ENCODE results near the gene TAP1.
"Not testable (repeated sequence)": the region's sequence is repeated elsewhere in the genome, so short reads cannot be mapped to it uniquely, and the experiment has no call there.

TAP1 gene, protein sequence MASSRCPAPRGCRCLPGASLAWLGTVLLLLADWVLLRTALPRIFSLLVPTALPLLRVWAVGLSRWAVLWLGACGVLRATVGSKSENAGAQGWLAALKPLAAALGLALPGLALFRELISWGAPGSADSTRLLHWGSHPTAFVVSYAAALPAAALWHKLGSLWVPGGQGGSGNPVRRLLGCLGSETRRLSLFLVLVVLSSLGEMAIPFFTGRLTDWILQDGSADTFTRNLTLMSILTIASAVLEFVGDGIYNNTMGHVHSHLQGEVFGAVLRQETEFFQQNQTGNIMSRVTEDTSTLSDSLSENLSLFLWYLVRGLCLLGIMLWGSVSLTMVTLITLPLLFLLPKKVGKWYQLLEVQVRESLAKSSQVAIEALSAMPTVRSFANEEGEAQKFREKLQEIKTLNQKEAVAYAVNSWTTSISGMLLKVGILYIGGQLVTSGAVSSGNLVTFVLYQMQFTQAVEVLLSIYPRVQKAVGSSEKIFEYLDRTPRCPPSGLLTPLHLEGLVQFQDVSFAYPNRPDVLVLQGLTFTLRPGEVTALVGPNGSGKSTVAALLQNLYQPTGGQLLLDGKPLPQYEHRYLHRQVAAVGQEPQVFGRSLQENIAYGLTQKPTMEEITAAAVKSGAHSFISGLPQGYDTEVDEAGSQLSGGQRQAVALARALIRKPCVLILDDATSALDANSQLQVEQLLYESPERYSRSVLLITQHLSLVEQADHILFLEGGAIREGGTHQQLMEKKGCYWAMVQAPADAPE

DNA sequence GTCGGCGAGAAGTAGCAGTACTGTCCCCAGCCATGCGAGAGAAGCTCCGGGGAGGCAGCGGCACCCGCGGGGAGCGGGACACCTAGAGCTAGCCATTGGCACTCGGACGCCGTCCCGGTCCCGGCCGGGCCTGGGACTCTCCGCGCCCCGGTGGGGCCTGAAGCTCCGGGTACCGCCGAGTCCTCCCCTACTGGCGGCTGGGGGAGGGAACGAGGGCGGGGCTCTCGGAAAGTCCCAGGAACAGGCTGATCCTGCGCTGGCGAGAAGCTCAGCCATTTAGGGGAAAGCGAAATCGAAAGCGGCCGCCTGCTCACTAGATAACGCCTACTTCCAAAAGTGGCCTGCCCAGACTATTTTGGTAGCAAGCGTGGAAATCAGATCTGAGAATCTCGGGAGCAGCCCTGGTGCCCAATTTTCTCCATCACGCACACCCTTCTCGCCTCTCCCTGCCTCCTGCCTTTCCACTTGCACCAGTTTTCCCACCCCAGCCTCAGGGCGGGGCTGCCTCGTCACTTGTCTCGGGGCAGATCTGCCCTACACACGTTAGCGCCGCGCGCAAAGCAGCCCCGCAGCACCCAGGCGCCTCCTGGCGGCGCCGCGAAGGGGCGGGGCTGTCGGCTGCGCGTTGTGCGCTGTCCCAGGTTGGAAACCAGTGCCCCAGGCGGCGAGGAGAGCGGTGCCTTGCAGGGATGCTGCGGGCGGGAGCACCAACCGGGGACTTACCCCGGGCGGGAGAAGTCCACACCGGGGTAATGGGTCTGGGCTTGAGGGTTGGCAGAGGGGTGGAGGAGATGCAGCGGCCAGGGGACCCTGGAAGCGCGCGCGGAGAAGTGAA, at the start of gene TAP1, which contains the start of gene PSMB9:
TSS of gene TAP1 (minus strand) at position 164 of the 835 bp plus-strand sequence. CDS start at position 96, 68 bp downstream.
TSS of gene PSMB9 (plus strand) at position 652 of the 835 bp plus-strand sequence. CDS start at position 690, 38 bp downstream.
- peak; percentile 95 for DNase-seq

DNA sequence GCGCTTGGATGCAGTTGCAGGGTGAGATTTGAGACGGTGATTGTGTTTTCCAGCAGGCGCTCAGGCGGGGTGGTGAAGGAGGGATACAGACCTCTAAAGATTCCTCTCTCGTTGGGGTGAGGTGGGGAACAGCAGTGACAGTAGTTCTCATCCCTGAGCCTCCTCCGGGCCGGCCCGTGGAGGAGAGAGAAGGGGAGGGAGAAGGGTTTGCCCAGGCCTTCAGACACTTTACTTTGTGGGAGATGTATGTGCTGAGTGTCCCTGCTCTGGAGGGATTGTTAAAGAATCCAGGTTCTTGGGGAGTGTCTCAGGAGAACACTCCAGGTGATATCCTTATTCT, 41.5 kb upstream of the TAP1 start:
- no peak for DNase-seq

DNA sequence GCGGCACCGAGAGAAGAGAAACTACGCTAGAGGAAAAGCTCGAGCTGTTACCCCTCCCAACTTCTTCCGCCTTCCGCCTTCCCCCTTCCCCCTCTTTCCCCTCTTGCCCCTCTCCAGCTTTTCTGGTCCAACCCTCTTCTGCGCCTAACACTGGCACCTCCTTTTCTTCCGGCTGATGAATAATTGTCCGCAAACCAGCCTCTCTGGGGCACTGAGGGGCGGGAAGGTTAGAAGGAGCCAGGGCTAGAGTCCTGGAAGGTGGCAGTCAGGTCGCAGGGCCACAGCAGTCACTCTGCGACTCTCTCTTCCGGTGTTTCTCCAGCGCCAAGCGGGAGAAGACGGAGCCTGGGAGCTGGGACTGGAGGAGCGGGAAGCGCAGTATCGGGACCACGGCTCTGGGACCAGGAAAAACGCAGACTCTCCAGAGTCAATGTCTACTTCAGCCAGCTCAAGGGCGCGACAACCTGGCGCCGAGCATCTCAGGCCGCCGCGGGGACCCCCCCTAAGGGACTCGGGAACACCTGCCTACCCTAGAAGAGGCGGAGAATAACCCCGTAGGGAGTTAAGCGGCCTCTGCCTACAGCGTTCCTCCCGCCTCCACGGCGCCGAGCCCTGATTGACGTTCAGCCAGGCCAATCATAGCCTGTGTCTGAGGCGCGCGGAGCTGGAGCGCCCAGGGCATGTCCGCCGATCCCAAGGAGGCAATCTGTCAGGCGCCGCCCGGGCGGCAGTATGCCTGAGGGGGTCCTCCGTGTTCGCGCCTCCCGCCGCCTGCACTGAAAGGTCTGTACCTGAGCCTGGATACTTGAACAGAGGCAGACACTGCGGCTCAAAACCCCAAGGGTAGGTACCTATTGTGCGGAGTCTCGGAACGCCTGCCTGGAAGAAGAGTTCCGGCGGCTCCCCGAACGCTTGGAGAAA, 40.8 kb upstream of the TAP1 start:
- DNase-seq, result peak; percentile 100

DNA sequence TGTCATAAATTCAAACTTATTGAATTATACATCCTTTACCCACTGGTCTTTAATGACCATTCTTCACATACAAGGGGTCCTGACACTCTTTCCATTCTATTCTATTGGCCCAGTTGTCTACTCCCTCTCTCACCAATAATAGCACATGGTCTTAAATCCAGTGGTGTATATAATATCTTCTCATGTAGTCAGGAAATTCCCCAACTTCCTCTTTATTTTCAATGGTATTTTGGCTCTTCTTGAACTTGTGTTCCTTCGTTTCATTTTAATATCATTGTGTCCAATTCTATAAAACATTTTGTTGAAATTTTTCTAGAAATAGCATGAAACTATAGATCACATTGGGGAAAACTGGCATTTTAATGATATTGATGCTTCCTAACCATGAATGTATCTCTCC, 37.3 kb upstream of the TAP1 start:
- no peak for DNase-seq

DNA sequence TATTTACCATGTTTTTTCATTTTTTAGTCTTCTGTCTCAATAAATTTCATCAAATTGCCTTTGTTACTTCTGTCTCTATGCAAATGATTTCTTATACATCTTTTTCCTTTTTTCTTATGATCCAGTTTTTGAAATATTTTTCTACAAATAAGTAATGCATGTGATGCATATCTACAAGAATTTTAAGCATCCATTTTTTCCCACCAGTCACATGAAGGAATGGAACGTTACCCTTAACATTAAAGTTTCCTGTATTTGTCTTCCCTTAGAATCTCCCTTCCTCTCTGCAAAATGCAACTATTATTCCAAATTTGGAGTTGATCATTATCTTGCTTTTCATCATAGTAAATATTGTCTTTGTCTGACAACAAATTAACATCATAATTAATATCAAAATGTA, 36.0 kb upstream of the TAP1 start:
- DNase-seq, result no peak

DNA sequence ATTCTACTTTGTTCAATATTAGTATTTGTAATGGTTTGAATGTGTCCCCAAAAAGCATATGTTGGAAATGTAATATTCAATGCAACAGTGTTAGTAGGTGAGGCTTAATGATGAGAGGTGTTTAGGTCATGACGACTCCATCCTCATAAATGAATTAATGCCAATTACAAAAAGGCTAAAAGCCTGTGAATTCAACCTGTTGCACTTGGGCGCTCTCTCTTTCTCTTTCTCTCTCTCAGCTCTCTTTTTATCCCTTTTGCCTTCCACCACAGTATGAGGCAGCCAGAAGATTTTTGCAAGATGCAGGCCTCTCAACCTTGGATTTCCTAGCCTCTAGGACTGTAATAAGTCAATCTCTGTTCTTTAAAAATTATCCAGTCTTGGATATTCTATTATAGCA, 35.1 kb upstream of the TAP1 start:
- no peak for DNase-seq

DNA sequence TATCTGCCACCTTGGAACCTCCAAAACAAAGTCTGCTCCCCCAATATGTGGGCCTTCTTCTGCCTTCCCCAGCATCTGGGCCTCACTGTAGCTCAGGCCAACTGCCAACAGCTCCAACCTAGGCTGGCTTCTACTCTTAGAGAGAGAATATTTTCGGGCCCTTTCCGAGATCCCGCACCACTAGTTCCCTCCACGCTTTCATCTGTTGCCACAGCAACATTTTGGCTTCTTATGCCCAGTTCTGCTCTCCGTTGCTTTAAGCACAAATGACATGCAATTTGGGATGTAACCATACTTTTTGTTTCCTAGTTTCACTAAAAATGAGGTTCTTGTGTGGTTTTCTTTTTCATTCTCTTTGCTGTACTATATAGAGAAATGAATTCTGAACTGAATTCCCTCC, 34.1 kb upstream of the TAP1 start:
- DNase-seq, result no peak

DNA sequence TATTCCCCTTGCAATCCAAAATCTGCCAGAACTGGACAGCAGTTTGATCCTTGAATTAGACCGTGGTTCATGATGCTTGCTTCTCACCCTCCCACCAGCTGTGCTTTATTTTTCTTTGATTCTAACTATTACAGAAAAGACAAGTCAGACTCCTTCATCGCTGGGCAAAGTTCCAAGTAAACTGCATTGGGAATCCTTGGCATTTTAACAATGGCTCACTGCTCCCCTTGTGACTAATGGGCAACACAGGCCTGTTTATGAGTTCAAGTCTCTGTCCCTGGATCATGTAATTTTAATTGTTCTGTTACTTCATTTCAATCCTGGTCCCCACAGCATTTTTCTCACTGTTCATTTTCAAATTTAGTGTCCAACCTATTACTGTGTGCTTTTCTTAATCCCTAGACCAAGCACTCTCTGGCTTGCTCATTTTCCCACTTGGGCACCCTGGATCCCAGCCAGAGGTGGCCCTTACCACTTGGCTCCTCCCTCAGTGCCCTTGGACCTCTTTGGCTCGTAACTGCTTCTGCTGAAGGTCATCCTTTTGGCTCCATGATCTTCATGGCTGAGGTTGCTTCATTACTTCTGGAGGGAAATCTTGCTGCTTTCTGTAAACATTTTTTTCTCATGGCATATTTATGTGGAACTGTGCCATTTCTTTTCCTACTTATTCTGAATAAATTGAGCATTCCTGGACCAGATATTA, 33.3 kb upstream of the TAP1 start:
- DNase-seq, result no peak

DNA sequence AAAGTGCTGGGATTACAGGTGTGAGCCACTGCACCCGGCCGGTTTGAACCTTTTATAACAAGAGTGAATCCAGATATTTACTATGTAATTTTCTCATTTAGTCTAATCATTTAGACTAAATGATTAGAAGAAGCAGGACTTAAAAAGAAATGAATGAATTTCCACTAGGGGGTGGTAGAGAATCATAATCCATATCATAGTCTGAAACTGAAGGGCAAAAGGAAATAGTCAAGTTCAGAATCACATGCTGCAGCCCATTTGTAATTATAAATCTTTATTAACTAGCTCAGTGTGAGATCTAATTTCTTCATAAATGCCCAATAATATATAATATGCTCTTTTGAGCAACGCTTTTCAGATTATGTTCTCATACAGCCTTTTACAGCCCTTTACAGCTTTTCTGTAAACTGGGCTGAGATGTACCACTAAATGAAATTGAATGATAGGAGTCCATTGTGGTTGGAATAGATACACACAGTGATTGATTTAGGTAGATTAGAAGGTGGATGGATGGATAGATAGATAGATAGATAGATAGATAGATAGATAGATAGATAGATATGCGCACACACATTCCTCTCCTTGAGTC, 32.3 kb upstream of the TAP1 start:
- DNase-seq, result peak; percentile 42

DNA sequence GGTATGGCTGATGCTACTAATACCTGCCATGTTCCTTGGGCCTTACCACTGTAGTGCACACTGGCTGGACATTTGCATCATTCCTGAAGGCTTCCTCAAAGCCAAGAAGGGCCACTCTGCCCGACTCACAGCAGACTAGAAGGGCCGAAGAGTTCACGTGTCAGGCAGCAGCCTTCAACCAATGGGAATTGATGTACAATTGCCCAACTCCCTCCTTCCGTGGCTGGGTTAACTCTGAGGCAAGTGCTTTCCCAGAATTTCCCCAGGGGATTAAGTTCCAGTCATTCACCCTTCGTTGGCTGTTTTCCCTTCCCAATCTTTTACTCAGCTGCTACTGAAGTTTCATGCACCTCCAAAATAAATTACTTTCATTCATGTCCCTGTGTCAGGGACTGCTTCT, 30.3 kb upstream of the TAP1 start:
- no peak for DNase-seq

DNA sequence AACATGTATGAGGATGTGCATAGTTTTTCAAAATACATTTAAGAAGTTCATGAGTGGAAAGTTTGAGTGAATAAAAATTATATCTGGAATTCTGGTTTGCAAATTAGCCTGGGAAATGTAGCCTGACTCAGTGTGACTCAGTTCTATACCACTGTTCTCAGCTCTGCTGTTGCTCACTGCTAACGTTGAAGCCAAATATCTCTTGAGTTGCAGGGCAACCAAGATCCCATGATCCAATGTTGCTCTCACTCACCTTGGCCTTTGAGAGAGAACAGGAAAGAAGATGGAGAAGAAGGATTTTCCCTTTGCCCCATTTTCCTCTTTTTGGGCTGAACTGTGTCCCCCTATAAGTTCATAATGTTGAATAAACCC, 29.4 kb upstream of the TAP1 start:
- DNase-seq, result no peak

DNA sequence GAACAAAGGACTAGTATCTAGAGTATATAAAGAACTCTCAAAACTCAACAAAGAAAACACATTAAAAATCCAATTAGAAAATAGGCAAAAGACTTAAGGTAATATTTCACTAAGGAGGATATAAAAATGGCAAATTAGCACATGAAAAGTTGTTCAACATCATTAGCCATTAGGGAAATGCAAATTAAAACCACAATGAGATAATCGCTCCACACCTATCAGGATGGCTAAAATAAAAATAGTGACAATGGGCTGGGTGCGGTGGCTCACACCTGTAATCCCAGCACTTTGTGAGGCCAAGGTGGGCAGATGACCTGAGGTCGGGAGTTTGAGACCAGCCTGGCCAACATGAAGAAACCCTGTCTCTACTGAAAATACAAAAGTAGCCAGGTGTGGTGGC, 27.5 kb upstream of the TAP1 start:
- not testable (repeated sequence) for DNase-seq

DNA sequence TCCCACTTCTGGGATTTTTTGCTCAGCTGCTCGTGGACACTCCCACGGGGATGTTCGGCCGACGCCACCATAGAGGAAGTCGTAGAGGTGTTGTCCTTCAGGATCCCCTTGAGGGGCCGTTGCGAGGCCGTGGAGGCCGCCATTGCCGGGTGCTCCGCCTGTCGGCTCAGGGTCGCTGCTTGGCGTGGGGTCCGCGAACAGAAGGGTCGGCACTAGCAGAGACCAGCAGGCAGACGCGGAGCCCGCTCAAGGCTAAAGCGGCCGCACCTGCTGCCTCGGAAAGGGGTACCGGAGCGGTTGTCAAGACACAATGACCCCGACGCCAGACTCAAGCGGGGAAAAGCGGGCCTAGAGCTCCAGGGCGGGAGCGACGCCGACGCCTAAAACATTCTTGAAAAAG, 26.2 kb upstream of the TAP1 start:
- DNase-seq, result peak; percentile 46

DNA sequence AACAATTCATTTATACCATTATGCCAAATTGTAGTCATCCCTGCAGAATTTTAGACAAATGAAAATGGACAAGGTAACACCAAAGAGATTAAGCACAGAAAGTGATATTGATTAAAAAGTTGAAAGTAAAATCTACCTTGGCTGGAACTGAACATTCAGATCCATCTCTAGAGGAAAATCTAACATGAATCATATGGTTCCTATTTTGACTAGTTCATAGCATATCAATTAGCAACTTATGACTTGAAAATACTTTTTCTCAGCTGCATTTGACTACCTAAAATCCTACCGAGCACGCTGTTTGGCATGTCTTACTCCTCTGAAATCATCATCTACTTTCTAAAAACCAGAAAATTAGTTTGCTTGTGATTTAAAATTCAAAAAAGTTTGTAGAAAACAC, 23.1 kb upstream of the TAP1 start:
- no peak for DNase-seq

DNA sequence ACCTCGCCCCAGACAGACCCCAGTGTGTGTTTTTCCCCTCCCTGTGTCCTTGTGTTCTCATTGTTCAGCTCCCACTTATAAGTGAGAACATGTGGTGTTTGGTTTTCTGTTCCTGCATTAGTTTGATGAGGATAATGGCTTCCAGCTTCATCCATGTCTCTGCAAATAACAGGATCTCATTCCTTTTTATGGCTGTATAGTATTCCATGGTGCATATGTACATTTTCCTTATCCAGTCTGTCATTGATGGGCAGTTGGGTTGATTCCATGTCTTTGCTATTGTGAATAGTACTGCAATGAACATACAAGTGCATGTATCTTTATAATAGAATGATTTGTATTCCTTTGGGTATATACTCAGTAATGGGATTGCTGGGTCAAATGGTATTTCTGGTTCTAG, 20.4 kb upstream of the TAP1 start:
- not testable (repeated sequence) for DNase-seq

DNA sequence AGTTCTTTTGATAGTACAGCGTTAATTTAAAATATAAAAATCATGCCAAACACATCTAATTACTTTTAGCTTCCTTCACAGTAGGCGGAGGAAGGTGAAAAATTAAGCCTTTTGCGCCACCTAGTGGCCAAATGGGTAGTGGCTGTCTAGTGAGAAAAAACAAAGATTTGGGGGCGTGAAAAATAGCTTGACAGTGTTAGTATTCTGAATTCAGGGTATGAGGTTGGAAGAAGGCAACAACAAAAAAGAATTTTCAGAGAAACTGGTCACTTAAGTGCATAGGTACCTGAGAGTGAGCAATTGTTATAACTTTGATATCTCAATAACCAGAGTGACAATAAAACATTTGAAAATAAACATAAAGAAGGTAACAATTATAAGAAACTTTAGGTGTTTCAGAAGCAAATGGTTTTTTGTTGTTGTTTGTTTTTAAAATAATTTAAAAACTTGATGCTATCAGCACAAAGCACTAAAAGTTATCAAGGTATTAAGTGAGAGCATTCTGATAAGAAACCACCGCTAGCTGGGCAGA, 14.8 kb upstream of the TAP1 start:
- peak; percentile 84 for DNase-seq

DNA sequence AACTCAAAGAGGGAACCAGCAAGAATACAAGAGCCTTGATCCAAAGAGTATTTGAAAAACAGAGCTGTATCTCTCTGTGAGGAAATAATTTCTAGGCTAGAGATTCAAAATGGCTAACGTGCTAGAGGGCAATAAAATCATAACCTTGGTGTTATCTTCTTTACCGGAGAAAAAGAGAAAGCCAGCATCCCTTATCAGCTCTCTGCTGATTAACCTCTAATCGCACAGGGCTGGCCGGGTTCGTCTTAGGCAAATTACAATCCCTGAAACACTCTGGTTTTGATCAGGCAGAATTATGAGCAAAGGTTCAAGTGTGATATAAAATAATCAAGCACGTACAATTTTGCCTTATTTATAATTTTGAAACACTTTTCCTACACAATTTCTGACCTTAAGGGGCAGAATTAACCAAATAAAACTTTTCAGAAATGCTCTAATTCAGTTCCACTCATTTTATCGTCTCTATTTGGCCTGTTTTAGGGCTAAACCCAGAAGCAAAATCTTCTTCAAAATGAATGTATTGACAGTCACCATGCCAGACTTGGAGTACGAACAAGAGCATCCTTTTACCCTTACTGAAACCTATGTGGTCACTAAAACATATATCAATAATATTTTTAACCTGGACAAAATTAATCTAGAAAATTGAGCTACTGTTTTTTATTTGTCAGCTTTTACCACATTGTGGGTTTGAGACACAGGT, 14.2 kb upstream of the TAP1 start:
- no peak for DNase-seq

DNA sequence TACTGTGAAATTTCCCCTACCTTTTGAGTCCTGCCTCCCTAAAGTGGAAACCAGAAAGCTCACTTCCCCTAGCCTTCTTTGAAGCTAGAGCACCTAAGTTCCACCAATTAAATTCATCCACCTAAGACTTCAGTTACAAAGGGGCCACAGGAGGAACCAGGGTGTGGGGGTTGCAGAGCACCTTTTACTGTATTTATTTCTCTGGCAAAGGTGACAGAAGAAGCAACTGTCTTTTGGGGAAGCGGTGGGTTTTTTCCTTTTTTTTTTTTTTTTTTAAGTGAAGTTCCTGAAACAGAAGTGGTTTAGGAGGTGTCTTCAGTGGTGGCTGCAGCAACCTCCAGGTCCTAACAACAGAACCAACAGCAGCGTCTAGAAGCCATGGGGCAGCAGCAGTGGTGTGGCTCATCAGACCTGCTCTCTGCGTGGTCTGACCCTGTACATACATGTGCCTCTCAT, 13.5 kb upstream of the TAP1 start:
- DNase-seq, result no peak

DNA sequence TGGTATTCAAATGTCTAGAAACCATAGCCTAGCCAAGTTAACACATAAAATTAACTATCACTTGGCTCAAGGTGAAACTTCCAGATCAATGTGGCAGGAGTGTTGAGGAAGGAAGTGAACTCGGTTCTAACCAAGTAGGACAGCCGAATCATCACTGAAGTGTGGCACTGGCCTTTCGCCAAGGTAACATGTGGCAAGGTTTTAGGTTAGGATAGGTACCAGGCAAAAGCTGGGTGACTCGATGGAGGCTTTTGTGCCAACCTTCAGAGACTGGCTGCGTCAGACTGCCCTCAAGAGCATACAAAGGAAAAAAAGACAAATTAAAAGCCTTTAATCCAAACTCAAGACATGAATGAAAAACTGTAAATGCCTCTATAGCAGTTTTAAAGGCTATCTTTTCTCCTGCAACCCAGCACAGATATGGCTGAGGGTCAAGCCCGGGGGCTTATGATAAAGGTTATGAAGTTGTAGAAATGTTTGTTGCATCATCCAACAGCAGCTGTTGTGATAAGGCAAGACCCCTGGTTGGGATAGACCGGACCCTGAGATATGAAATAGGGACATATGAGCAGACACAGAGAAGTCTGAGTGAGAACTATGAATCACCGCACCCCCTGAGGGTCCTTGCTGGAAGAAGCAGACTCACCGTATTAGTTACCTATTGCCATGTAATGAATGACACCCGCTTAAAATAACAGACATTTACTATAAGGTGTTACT, 12.4 kb upstream of the TAP1 start:
- DNase-seq, result no peak

DNA sequence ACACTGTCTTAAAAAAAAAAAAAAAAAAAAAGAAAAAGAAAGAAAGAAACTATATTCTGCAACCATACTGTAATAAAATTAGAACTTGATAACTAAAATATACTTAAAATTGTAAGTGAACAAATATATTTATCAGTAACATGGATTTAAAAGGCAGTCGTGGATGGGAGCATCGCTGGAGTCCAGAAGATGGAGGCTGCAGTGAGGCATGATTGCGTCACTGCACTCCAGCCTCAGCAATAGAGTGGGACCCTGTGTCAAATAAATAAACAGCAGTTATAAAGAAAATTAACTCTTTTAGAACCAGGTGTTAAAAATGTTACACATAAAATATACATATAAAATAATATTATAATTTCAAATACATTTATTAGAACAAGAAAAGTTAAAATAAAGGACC, 9.2 kb upstream of the TAP1 start:
- no peak for DNase-seq

Measured in retina (tissue), 1 donor.